Erythroblast (primary cell): Measurements from ENCODE around the gene FSCN2.
A peak's percentile ranks its signal among the peaks of the same experiment; 100 is the strongest.

ENCODE experiments used
- GATA1 ChIP-seq: IDR thresholded peaks from 2 replicates; pipeline ENCODE4 v1.6.1; 2011; ENCODE audit warnings: low read depth, mild to moderate bottlenecking, control low read depth, low read length, moderate library complexity
- POLR2A ChIP-seq: IDR thresholded peaks from 2 replicates; pipeline ENCODE4 v1.6.1; 2011; ENCODE audit warnings: mild to moderate bottlenecking, low read length

DNA sequence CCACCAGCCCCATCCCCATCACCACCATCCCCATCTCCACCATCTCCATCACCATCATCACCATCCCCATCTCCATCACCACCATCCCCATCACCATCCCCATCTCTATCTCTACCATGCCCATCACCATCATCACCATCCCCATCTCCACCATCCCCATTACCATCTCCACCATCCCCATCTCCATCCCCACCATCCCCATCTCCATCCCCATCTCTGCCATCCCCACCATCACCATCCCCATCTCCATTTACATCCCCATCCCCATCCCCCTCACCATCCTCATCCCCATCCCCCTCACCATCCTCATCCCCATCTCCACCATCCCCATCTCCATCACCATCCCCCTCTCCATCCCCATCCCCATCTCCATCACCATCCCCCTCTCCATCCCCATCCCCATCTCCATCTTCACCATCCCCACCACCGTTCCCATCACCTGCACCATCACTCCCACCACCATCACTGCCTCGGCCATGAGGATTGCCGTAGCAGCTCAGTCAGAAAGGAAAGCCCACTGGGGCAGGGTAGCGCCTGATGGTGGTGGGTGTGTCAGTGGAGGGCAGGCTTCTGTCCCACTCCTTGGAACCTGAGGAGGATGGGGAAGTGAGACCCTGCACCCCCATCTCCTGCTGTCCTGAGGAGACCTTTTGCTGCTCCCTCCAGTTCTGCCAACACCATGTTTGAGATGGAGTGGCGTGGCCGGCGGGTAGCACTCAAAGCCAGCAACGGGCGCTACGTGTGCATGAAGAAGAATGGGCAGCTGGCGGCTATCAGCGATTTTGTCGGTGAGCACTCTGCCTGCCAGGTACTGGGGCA lies 7.5 kb downstream of the FSCN2 start:
- peak; percentile 13 for TF ChIP-seq POLR2A
- TF ChIP-seq GATA1 = no peak
